Neural cell (in vitro differentiated cells): ENCODE measurements around the gene SERP1. TPM values are rescaled to one million over a fixed set of nuclear protein-coding genes. Genes with fewer than 3 reads are reported as not detected.

Source experiments
- H2AFZ ChIP-seq: fragments of 200-600, 300-800 bp; sonication (generic), shearing (Covaris generic); 2 replicates; pipeline ENCODE4 v1.6.0; 2014; ENCODE audit warnings: low read depth, mild to moderate bottlenecking, antibody characterized with exemption, low read length, moderate library complexity
- H3F3A ChIP-seq: fragments of 200-600 bp; shearing (Covaris generic); 2 replicates; pipeline ENCODE4 v1.6.1; 2016; ENCODE audit warnings: mild to moderate bottlenecking, moderate library complexity, mixed read lengths, antibody characterized with exemption, low read length; ENCODE audit not compliant: insufficient read depth, poor library complexity, severe bottlenecking
- H3K27ac ChIP-seq: fragments of 200-600, 300-800 bp; sonication (generic), shearing (Covaris generic); 2 replicates; pipeline ENCODE4 v1.5.1; 2014; ENCODE audit warnings: mild to moderate bottlenecking, low read length, moderate library complexity
- H3K27me3 ChIP-seq: fragments of 300-800, 200-600 bp; sonication (generic), shearing (Covaris generic); 2 replicates; pipeline ENCODE4 v1.6.0; 2014; ENCODE audit warnings: mild to moderate bottlenecking, low read depth, low read length, moderate library complexity; ENCODE audit not compliant: insufficient read depth
- H3K36me3 ChIP-seq: fragments of 300-800, 200-600 bp; sonication (generic), shearing (Covaris generic); 2 replicates; pipeline ENCODE4 v1.5.1; 2014; ENCODE audit warnings: mild to moderate bottlenecking, antibody characterized with exemption, low read length, moderate library complexity; ENCODE audit not compliant: insufficient read depth
- H3K4me2 ChIP-seq: fragments of 300-800, 200-600 bp; sonication (generic), shearing (Covaris generic); 2 replicates; pipeline ENCODE4 v1.6.0; 2014; ENCODE audit warnings: mild to moderate bottlenecking, low read length
- H3K4me3 ChIP-seq: fragments of 300-800, 200-600 bp; sonication (generic), shearing (Covaris generic); 2 replicates; pipeline ENCODE4 v1.5.1; 2014; ENCODE audit warnings: mild to moderate bottlenecking, low read length, moderate library complexity
- H3K79me2 ChIP-seq: fragments of 200-600 bp; shearing (Covaris generic); replicated peaks from 2 replicates; pipeline ENCODE4 v1.6.0; 2014; ENCODE audit warnings: mild to moderate bottlenecking, low read length, moderate library complexity; ENCODE audit not compliant: insufficient read depth
- H3K9ac ChIP-seq: fragments of 300-800, 200-600 bp; sonication (generic), shearing (Covaris generic); 2 replicates; pipeline ENCODE4 v1.6.1; 2016; ENCODE audit warnings: mild to moderate bottlenecking, low read length, mixed read lengths
- H3K9me2 ChIP-seq: fragments of 200-600 bp; shearing (Covaris generic); 2 replicates; pipeline ENCODE4 v1.6.1; 2016; ENCODE audit warnings: mild to moderate bottlenecking, low read length, mixed read lengths; ENCODE audit not compliant: insufficient read depth
- H3K9me3 ChIP-seq: fragments of 200-600, 300-800 bp; sonication (generic), shearing (Covaris generic); 2 replicates; pipeline ENCODE4 v1.6.1; 2016; ENCODE audit warnings: mild to moderate bottlenecking, mixed run types, low read length, moderate library complexity, mixed read lengths
- H4K20me1 ChIP-seq: fragments of 200-600 bp; shearing (Covaris generic); 2 replicates; pipeline ENCODE4 v1.6.1; 2016; ENCODE audit warnings: mild to moderate bottlenecking, mixed run types; ENCODE audit not compliant: insufficient read depth
- CTCF ChIP-seq: fragments of 450-650 bp; IDR thresholded peaks from 2 replicates; pipeline ENCODE4 v1.5.1; 2014; ENCODE audit warnings: antibody characterized with exemption, mild to moderate bottlenecking, moderate library complexity; ENCODE audit not compliant: poor library complexity, severe bottlenecking
- EP300 ChIP-seq: fragments of 450-650 bp; conservative IDR thresholded peaks from 2 replicates; pipeline ENCODE4 v1.6.1; 2014; ENCODE audit warnings: antibody characterized with exemption, mild to moderate bottlenecking, moderate library complexity; ENCODE audit not compliant: poor library complexity, severe bottlenecking
- EZH2 ChIP-seq: fragments of 200-600, 300-800 bp; shearing (Covaris generic), sonication (generic); IDR thresholded peaks from 2 replicates; pipeline ENCODE4 v1.6.1; 2014; ENCODE audit warnings: antibody characterized with exemption, low read length, borderline replicate concordance, mild to moderate bottlenecking; ENCODE audit not compliant: insufficient read depth, poor library complexity, severe bottlenecking
- MXI1 ChIP-seq: fragments of 450-650 bp; conservative IDR thresholded peaks from 2 replicates; pipeline ENCODE4 v1.6.1; 2014; ENCODE audit warnings: antibody characterized with exemption, mild to moderate bottlenecking; ENCODE audit not compliant: poor library complexity, severe bottlenecking
- POLR2AphosphoS5 ChIP-seq: IDR thresholded peaks from 2 replicates; pipeline ENCODE4 v1.6.1; 2012
- RAD21 ChIP-seq: fragments of 450-650 bp; conservative IDR thresholded peaks from 2 replicates; pipeline ENCODE4 v1.6.1; 2014; ENCODE audit warnings: antibody characterized with exemption, mild to moderate bottlenecking, moderate library complexity
- REST ChIP-seq: IDR thresholded peaks from 2 replicates; pipeline ENCODE4 v1.6.1; 2012; ENCODE audit warnings: borderline replicate concordance
- SMC3 ChIP-seq: fragments of 450-650 bp; conservative IDR thresholded peaks from 2 replicates; pipeline ENCODE4 v1.6.1; 2014; ENCODE audit warnings: antibody characterized with exemption, mild to moderate bottlenecking, moderate library complexity; ENCODE audit not compliant: poor library complexity
- TAF1 ChIP-seq: IDR thresholded peaks from 2 replicates; pipeline ENCODE4 v1.6.1; 2012; ENCODE audit warnings: low read depth
- polyA plus RNA-seq: library from polyadenylated mRNA; depleted of rRNA; stranded (reverse); fragments of >200 nt; gene quantifications from 2 replicates; pipeline ENCODE4 v1.2.3, GENCODE V29; 2014

SERP1 gene
- polyA plus RNA-seq, 1 donor from 2014 or later = 120 TPM

DNA sequence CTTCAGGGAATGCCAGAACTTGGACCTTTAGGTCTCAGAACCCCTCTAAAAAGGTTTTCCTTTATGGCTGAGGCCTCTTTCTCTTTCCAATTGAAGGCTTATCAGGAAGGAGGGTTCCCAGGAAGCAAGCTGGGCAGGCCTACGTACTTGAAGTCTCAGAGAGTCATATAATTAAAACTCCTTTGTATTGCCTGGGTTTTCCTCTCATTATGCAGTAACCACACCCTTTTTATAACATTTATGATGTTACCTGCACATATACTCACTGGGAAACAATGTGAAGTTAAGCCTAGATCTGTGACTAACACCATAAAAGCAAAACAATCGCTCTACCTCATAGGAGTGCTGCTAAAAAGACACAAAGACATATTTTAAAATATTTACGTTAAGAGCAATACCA is 27.3 kb downstream of the SERP1 start:
- no peak overlapping the region for H3K27ac ChIP-seq
- no peak overlapping the region for H2AFZ ChIP-seq
- no peaks in the 10 kb centered on the region for H3K36me3 ChIP-seq
- H3K9me2 ChIP-seq = no peaks in the 10 kb centered on the region
- no peaks in the 10 kb centered on the region for H3F3A ChIP-seq
- H3K27me3 ChIP-seq = no peaks in the 10 kb centered on the region
- no peaks in the 10 kb centered on the region for H3K79me2 ChIP-seq
- H3K4me3 ChIP-seq = no peak overlapping the region
- TF ChIP-seq MXI1 (no peak), POLR2AphosphoS5 (no peak), RAD21 (no peak), CTCF (no peak)
- no peak overlapping the region for H3K4me2 ChIP-seq
- H3K9ac ChIP-seq = no peak overlapping the region
- H4K20me1 ChIP-seq = no peaks in the 10 kb centered on the region
- H3K9me3 ChIP-seq = no peaks in the 10 kb centered on the region

DNA sequence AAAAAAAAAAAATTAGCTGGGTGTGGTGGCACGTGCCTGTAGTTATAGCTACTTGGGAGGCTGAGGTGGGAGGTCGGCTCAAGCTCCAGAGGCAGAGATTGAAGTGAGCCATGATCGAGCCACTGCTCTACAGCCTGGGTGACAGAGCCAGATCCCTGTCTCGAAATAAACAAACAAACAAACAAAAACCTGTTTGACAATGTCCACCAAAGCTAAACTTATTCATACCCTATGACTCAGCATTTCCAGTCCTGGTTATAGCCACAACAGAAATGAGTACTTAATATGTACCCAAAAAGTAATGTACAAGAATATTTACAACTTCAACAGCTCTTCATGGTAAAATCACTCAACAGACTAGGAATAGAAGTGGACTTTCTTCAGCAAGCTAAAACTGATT is 31.1 kb downstream of the SERP1 start:
- no peak overlapping the region for H3K9ac ChIP-seq
- no peak overlapping the region for H2AFZ ChIP-seq
- H3K36me3 ChIP-seq = no peaks in the 10 kb centered on the region
- H3K9me3 ChIP-seq = no peaks in the 10 kb centered on the region
- H3K27ac ChIP-seq = no peak overlapping the region
- H3K9me2 ChIP-seq = no peaks in the 10 kb centered on the region
- H4K20me1 ChIP-seq = no peaks in the 10 kb centered on the region
- TF ChIP-seq EP300 (no peak), REST (no peak), MXI1 (no peak), POLR2AphosphoS5 (no peak), CTCF (no peak), RAD21 (no peak), SMC3 (no peak), EZH2 (no peak), TAF1 (no peak)
- no peaks in the 10 kb centered on the region for H3F3A ChIP-seq
- no peaks in the 10 kb centered on the region for H3K27me3 ChIP-seq
- no peaks in the 10 kb centered on the region for H3K79me2 ChIP-seq
- H3K4me3 ChIP-seq = no peak overlapping the region
- H3K4me2 ChIP-seq = no peak overlapping the region
